ENCODE measurements around the gene EYS. TPM values are rescaled to one million over a fixed set of nuclear protein-coding genes. Genes with fewer than 3 reads are reported as not detected.

EYS gene
- total RNA-seq, 1 experiment from 2014 or later, result not detected

- Histone ChIP-seq H3K56ac (ENCODE audit: insufficient read length, low read depth, low read length) (no peak overlapping the region), H3K4me2 (ENCODE audit: insufficient read depth, insufficient read length, low read length) (no peak overlapping the region), H3K4me1 (ENCODE audit: insufficient read depth, low read length) (no peaks in the 10 kb centered on the region), H3K18ac (ENCODE audit: insufficient read length, low read depth, low read length) (no peak overlapping the region), H4K5ac (ENCODE audit: insufficient read length, low read depth, low read length) (no peak overlapping the region), H3K23me2 (ENCODE audit: insufficient read length, low read depth, low read length, poor library complexity, severe bottlenecking) (no peaks in the 10 kb centered on the region), H3K9ac (ENCODE audit: extremely low read depth, insufficient read length, low read length) (no peak overlapping the region), H3K14ac (ENCODE audit: insufficient read depth, low read length) (no peak overlapping the region), H2BK5ac (ENCODE audit: insufficient read length, low read length) (no peak overlapping the region), H4K8ac (replicated peaks; ENCODE audit: insufficient read length, low read depth, low read length) (no peak overlapping the region), H2BK20ac (ENCODE audit: low read depth, low read length, poor library complexity, severe bottlenecking) (no peak overlapping the region), H3K27me3 (ENCODE audit: insufficient read depth, low read length) (no peaks in the 10 kb centered on the region), H3T11ph (ENCODE audit: low read length) (no peak overlapping the region), H3K79me2 (ENCODE audit: insufficient read depth, low read length) (no peaks in the 10 kb centered on the region), H2AFZ (ENCODE audit: low read length) (no peak overlapping the region), H3K9me3 (ENCODE audit: control insufficient read depth, low read depth, low read length) (no peaks in the 10 kb centered on the region), H2AK5ac (ENCODE audit: insufficient read length, low read length) (no peak overlapping the region), H3K23ac (ENCODE audit: insufficient read length, low read depth, low read length) (no peak overlapping the region), H2BK15ac (ENCODE audit: low read depth, low read length) (no peak overlapping the region), H3K79me1 (ENCODE audit: insufficient read depth, low read depth, low read length, poor library complexity, severe bottlenecking) (no peaks in the 10 kb centered on the region), H4K91ac (ENCODE audit: insufficient read length, low read depth, low read length) (no peak overlapping the region), H2BK120ac (ENCODE audit: low read depth, low read length, poor library complexity, severe bottlenecking) (no peak overlapping the region), H2BK12ac (ENCODE audit: insufficient read length, low read depth, low read length) (no peak overlapping the region), H4K20me1 (ENCODE audit: control insufficient read depth, insufficient read depth, insufficient read length) (no peaks in the 10 kb centered on the region), H3K27ac (ENCODE audit: insufficient read length, low read depth, low read length) (no peak overlapping the region), H3K4ac (ENCODE audit: low read depth, low read length) (no peak overlapping the region)
- Mint-ChIP-seq H3K4me1 (no peaks in the 10 kb centered on the region), H3K27me3 (ENCODE audit: low read depth) (no peaks in the 10 kb centered on the region), H3K36me3 (ENCODE audit: insufficient read depth in 1 of 3, low read depth in 3 of 3) (no peaks in the 10 kb centered on the region), H3K9me3 (no peaks in the 10 kb centered on the region), H3K27ac (no peak overlapping the region), H3K4me3 (no peak overlapping the region)
- no peak for DNase-seq
- no peak for TF ChIP-seq CTCF (conservative IDR thresholded peaks at IDR 0.05)
- WGBS (ENCODE audit: extremely low coverage, insufficient read length, low lambda C conversion rate), result no CpG with 5 or more reads among the region's 1 CpG
These were observed 1482.2 kb downstream of the EYS start for GRCh38 chr6:64224819-64225218.
